RWPE2 (cell line): Measurements from ENCODE around the gene CAPZB.

Experiments
- ATAC-seq: fragments of 200-7000 bp; cut with Tn5 transposase; 3 replicates; pipeline ENCODE4 v1.9.1; 2021; ENCODE audit warnings: low read depth
- DNase-seq: peaks from one replicate; pipeline ENCODE4 v3.0.0-alpha.2; 2020; ENCODE audit warnings: low spot score
- H3K27ac ChIP-seq: fragments of 450-650 bp; 2 replicates; pipeline ENCODE4 v1.5.1; 2017; ENCODE audit warnings: mild to moderate bottlenecking; ENCODE audit not compliant: poor library complexity, severe bottlenecking
- H3K27me3 ChIP-seq: fragments of 250-450 bp; sonication (Bioruptor Pico); 2 replicates; pipeline ENCODE4 v1.5.1; 2021; ENCODE audit warnings: mild to moderate bottlenecking, moderate library complexity; ENCODE audit not compliant: insufficient read depth, poor library complexity, severe bottlenecking
- H3K36me3 ChIP-seq: fragments of 250-450 bp; sonication (Bioruptor Pico); 2 replicates; pipeline ENCODE4 v1.5.1; 2020; ENCODE audit warnings: low read depth, mild to moderate bottlenecking, moderate library complexity
- H3K4me1 ChIP-seq: fragments of 250-450 bp; sonication (Bioruptor Pico); 2 replicates; pipeline ENCODE4 v1.5.1; 2021; ENCODE audit warnings: mild to moderate bottlenecking, moderate library complexity; ENCODE audit not compliant: insufficient read depth, poor library complexity, severe bottlenecking
- H3K4me3 ChIP-seq: fragments of 250-450 bp; sonication (Bioruptor Pico); 2 replicates; pipeline ENCODE4 v1.5.1; 2021; ENCODE audit warnings: mild to moderate bottlenecking, moderate library complexity; ENCODE audit not compliant: severe bottlenecking
- H3K9me3 ChIP-seq: fragments of 250-450 bp; sonication (Bioruptor Pico); 2 replicates; pipeline ENCODE4 v1.5.1; 2021; ENCODE audit warnings: mild to moderate bottlenecking, moderate library complexity; ENCODE audit not compliant: severe bottlenecking
- TF ChIP-seq, protein P1 (sequence below): fragments of 450-650 bp; IDR thresholded peaks from one replicate; pipeline ENCODE4 v1.5.1; 2017; ENCODE audit warnings: mild to moderate bottlenecking, moderate library complexity; ENCODE audit not compliant: poor library complexity, severe bottlenecking

CAPZB gene

DNA sequence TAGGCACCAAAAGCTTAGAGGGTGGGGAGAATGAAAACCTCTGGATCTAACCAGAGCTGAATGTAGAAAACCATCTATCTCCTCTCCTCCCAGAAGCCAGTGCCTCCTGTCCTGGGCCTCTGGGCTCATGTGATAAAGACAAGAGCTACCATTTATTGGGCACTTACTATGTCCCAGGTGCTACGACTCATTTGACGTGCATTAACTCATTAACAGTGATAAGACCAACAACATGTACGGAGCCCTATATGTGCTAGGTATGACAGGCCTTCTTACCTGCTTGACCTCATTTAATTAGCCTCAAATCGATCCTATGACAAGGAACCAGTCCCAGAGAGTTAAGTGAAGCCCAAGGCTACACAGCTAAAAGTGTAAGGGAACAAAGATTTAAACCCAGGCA is 19.7 kb downstream of the CAPZB start:
- DNase-seq, result no peak
- no peak overlapping the region for H3K4me3 ChIP-seq
- no peak for ATAC-seq
- H3K27ac ChIP-seq, result no peak overlapping the region
- H3K27me3 ChIP-seq, result no peaks in the 10 kb centered on the region
- TF ChIP-seq, protein P1, sequence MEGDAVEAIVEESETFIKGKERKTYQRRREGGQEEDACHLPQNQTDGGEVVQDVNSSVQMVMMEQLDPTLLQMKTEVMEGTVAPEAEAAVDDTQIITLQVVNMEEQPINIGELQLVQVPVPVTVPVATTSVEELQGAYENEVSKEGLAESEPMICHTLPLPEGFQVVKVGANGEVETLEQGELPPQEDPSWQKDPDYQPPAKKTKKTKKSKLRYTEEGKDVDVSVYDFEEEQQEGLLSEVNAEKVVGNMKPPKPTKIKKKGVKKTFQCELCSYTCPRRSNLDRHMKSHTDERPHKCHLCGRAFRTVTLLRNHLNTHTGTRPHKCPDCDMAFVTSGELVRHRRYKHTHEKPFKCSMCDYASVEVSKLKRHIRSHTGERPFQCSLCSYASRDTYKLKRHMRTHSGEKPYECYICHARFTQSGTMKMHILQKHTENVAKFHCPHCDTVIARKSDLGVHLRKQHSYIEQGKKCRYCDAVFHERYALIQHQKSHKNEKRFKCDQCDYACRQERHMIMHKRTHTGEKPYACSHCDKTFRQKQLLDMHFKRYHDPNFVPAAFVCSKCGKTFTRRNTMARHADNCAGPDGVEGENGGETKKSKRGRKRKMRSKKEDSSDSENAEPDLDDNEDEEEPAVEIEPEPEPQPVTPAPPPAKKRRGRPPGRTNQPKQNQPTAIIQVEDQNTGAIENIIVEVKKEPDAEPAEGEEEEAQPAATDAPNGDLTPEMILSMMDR, result no peak
- peaks cover 11% of the 10 kb centered on the region for H3K36me3 ChIP-seq
- no peaks in the 10 kb centered on the region for H3K9me3 ChIP-seq
- peaks cover 17% of the 10 kb centered on the region for H3K4me1 ChIP-seq

DNA sequence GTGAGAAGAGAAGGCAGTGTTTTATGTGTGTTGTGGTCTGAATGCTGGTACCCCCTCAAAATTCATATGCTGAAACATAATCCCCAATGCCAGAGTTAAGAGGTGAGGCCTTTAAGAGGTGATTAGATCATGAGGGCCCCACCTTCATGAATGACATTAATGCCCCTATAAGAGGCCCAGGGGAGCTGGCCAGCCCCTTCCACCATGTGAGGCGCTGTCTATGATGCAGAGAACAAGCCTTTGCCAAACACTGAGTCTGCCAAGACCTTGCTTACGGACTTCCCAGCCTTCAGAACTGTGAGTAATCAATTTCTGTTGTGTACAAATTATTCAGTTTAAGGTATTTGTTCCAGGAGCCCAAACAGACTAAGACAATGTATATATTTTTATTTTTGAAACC is 20.2 kb downstream of the CAPZB start:
- DNase-seq (no peak), ATAC-seq (no peak)
- peaks cover 17% of the 10 kb centered on the region for H3K4me1 ChIP-seq
- H3K4me3 ChIP-seq, result no peak overlapping the region
- no peak overlapping the region for H3K27ac ChIP-seq
- H3K9me3 ChIP-seq, result no peaks in the 10 kb centered on the region
- TF ChIP-seq, protein P1, result no peak
- H3K27me3 ChIP-seq, result no peaks in the 10 kb centered on the region
- peaks cover 8% of the 10 kb centered on the region for H3K36me3 ChIP-seq

DNA sequence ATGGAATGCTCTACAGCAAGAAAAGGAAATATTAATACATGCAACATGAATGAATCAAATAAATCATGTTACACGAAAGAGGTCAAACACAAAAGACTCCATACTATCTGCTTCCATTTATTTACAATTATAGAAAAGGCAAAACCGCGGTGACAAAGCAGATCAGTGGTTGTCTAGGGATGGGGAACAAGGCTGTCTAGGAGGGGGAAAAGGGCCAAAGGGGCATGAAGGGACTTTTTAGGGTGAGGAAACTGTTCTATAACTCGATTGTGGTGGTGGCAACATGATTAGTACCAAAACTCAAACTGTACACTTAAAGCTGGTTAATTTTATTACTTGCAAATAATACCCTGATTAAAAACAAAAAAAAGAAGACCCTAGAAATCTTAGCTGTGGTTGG is 20.6 kb downstream of the CAPZB start:
- Histone ChIP-seq H3K36me3 (peaks cover 8% of the 10 kb centered on the region), H3K9me3 (no peaks in the 10 kb centered on the region), H3K4me3 (no peak overlapping the region), H3K4me1 (peaks cover 16% of the 10 kb centered on the region), H3K27ac (no peak overlapping the region), H3K27me3 (no peaks in the 10 kb centered on the region)
- TF ChIP-seq, protein P1, result no peak
- DNase-seq, result no peak
- ATAC-seq, result no peak

DNA sequence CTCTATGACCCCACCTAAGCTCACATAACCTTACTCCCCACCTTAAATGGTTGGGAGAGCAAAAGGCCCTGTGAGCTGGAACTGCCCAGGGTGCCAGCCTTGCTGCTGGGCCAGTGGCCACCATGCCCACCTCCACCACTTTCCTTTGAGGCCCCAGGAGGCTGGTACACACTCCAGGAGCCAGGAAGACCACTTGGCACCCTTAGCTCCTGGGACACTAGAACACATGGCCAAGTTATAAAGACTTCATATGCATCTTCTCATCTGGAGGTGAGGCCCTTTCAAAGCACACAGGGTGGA is 21.9 kb downstream of the CAPZB start:
- Histone ChIP-seq H3K27ac (no peak overlapping the region), H3K4me3 (no peak overlapping the region), H3K9me3 (no peaks in the 10 kb centered on the region), H3K27me3 (no peaks in the 10 kb centered on the region), H3K36me3 (peaks cover 8% of the 10 kb centered on the region), H3K4me1 (peaks cover 11% of the 10 kb centered on the region)
- DNase-seq, result no peak
- TF ChIP-seq, protein P1, result no peak
- ATAC-seq, result no peak

DNA sequence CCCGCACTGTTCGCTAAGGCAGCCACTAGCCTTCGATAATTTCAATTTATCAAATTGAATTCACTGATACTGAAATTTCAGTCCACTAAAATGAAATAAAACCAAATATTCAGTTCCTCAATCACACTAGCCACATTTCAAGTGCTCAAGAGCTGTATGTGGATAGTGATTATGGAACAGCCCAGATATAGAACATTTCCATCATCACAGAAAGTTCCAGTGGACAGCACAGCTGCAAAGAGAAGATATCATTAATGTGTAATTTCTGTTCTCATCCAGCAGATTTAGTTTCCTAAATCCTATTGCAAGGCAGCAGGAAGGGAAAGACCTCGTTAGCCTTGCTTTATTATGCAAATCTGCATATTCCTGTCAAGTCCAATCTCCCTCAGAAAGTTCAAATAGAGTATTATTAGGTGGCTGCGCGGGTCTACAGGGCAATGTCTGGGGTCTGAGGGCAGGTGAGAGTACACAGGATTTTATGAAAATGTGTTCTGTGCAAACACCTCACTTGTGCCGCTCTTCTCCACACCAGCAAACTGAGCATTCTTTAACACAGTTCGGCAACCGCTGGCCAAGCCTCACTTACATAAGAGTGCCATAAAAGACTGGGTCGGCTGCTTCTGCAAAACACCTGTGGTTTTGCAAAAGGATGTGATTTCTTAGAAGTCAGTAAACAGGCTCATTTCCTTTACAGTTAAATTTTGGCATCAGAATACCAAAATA is 22.4 kb downstream of the CAPZB start:
- Histone ChIP-seq H3K9me3 (no peaks in the 10 kb centered on the region), H3K4me3 (no peak overlapping the region), H3K36me3 (peaks cover 11% of the 10 kb centered on the region), H3K27me3 (no peaks in the 10 kb centered on the region), H3K4me1 (peaks cover 8% of the 10 kb centered on the region), H3K27ac (no peak overlapping the region)
- DNase-seq, result no peak
- TF ChIP-seq, protein P1, result no peak
- no peak for ATAC-seq
